Activated CD4-positive, alpha-beta T cell treated with anti-CD3 and anti-CD28 coated beads, Interleukin-2, amount 10 ng/mL, durations not matched to agents 24 days and 14 days (primary cell): ENCODE data around the gene CYP2D6. TPM values are rescaled to one million over a fixed set of nuclear protein-coding genes. Genes with fewer than 3 reads are reported as not detected.
A peak's percentile ranks its signal among the peaks of the same experiment; 100 is the strongest.
"Not testable (repeated sequence)": the region's sequence is repeated elsewhere in the genome, so short reads cannot be mapped to it uniquely, and the experiment has no call there.

Experiments used
- DNase-seq: peaks from one replicate; pipeline ENCODE4 v3.0.0; 2022
- H3K27ac Mint-ChIP-seq: one replicate; pipeline ENCODE4 v1.8.0; 2022; ENCODE audit warnings: mild to moderate bottlenecking, mixed read lengths
- H3K27me3 Mint-ChIP-seq: one replicate; pipeline ENCODE4 v1.8.0; 2022; ENCODE audit warnings: mixed read lengths
- H3K36me3 Mint-ChIP-seq: one replicate; pipeline ENCODE4 v1.8.0; 2022; ENCODE audit warnings: low read depth, mild to moderate bottlenecking, mixed read lengths
- H3K4me1 Mint-ChIP-seq: one replicate; pipeline ENCODE4 v1.8.0; 2021; ENCODE audit warnings: mixed read lengths
- H3K4me3 Mint-ChIP-seq: one replicate; pipeline ENCODE4 v1.8.0; 2022; ENCODE audit warnings: mild to moderate bottlenecking, moderate library complexity, mixed read lengths
- H3K9me3 Mint-ChIP-seq: one replicate; pipeline ENCODE4 v1.8.0; 2021; ENCODE audit warnings: mixed read lengths
- intact Hi-C: fragments of 100-400 bp; cut with micrococcal nuclease; formaldehyde crosslinking; loops from one replicate; pipeline ENCODE4 v1.15.1; 2023
- total RNA-seq: library from RNA; stranded (reverse); gene quantifications from 2 replicates; pipeline ENCODE4 v1.2.3, GENCODE V29; 2022

Gene CYP2D6
- total RNA-seq, 1 donor from 2014 or later, result 4.5 TPM

- H3K27me3 Mint-ChIP-seq, H3K4me1 Mint-ChIP-seq, H3K27ac Mint-ChIP-seq, intact Hi-C loops, DNase-seq, H3K4me3 Mint-ChIP-seq: not testable (repeated sequence)
- Mint-ChIP-seq H3K36me3 (peaks cover 30% of the 10 kb centered on the region), H3K9me3 (peaks cover 13% of the 10 kb centered on the region)
Observed at GRCh38 chr22:42112793-42113192, 17.8 kb downstream of the CYP2D6 start.

GRCh38 chr22:42111798-42112197 lies 18.8 kb downstream of the CYP2D6 start:
- H3K27me3 Mint-ChIP-seq, result no peaks in the 10 kb centered on the region
- intact Hi-C loops, result no loop called here
- no peak overlapping the region for H3K27ac Mint-ChIP-seq

GRCh38 chr22:42108848-42109247 lies 21.8 kb downstream of the CYP2D6 start:
- Mint-ChIP-seq H3K27me3 (no peaks in the 10 kb centered on the region), H3K4me3 (no peak overlapping the region), H3K27ac (no peak overlapping the region), H3K4me1 (no peaks in the 10 kb centered on the region), H3K9me3 (peaks cover 11% of the 10 kb centered on the region), H3K36me3 (peaks cover 19% of the 10 kb centered on the region)
- intact Hi-C loops, result no loop called here
- DNase-seq, result no peak

More at GRCh38 chr22:42111798-42112197, 18.8 kb downstream of the CYP2D6 start:
- peaks cover 24% of the 10 kb centered on the region for H3K36me3 Mint-ChIP-seq
- H3K4me3 Mint-ChIP-seq, result no peak overlapping the region
- no peaks in the 10 kb centered on the region for H3K4me1 Mint-ChIP-seq
- H3K9me3 Mint-ChIP-seq, result peaks cover 13% of the 10 kb centered on the region
- DNase-seq, result no peak

GRCh38 chr22:42104332-42104860 lies 26.2 kb downstream of the CYP2D6 start:
- H3K27ac Mint-ChIP-seq, H3K4me3 Mint-ChIP-seq, H3K4me1 Mint-ChIP-seq, intact Hi-C loops, DNase-seq, H3K27me3 Mint-ChIP-seq: not testable (repeated sequence)
- Mint-ChIP-seq H3K9me3 (peaks cover 15% of the 10 kb centered on the region), H3K36me3 (peaks cover 32% of the 10 kb centered on the region)

- DNase-seq, result no peak
- peaks cover 17% of the 10 kb centered on the region for H3K9me3 Mint-ChIP-seq
- H3K27ac Mint-ChIP-seq, result no peak overlapping the region
- intact Hi-C loops, result no loop called here
- H3K36me3 Mint-ChIP-seq, result peaks cover 36% of the 10 kb centered on the region
- H3K4me1 Mint-ChIP-seq, result no peaks in the 10 kb centered on the region
- no peaks in the 10 kb centered on the region for H3K27me3 Mint-ChIP-seq
- H3K4me3 Mint-ChIP-seq, result no peak overlapping the region
Observed at GRCh38 chr22:42101199-42101598, 29.4 kb downstream of the CYP2D6 start.

- peaks cover 32% of the 10 kb centered on the region for H3K36me3 Mint-ChIP-seq
- H3K27me3 Mint-ChIP-seq, result no peaks in the 10 kb centered on the region
- no peak for DNase-seq
- H3K4me1 Mint-ChIP-seq, result peaks cover 24% of the 10 kb centered on the region
- H3K9me3 Mint-ChIP-seq, result no peaks in the 10 kb centered on the region
- peak overlapping the region; percentile 100 for H3K27ac Mint-ChIP-seq
- intact Hi-C loops, result loop anchor here (2.0 to 5.0 kb wide), 4 partner anchors 29 to 521 kb away; partner anchors contain the start of gene POLDIP3
- H3K4me3 Mint-ChIP-seq, result peak overlapping the region; percentile 94
Observed at GRCh38 chr22:42091455-42091782, 39.2 kb downstream of the CYP2D6 start.

- Mint-ChIP-seq H3K9me3 (no peaks in the 10 kb centered on the region), H3K4me1 (peaks cover 27% of the 10 kb centered on the region), H3K27ac (peak within 1 kb of the TSS; percentile 100), H3K27me3 (no peaks in the 10 kb centered on the region), H3K4me3 (peak within 1 kb of the TSS; percentile 94), H3K36me3 (peaks cover 37% of the 10 kb centered on the region)
- DNase-seq, result peak; percentile 99
- intact Hi-C loops, result loop anchor here (1.0 to 5.0 kb wide), 8 partner anchors 12 to 521 kb away; partner anchors contain the start of genes NAGA, POLDIP3 and SMDT1
Observed at GRCh38 chr22:42090596-42091454, 39.8 kb downstream of the CYP2D6 start, which contains the start of gene NDUFA6. NDUFA6 (minus strand) TSS chr22:42090772; CDS start chr22:42090744, 28 bp downstream.

- Mint-ChIP-seq H3K36me3 (peaks cover 56% of the 10 kb centered on the region), H3K4me3 (no peak overlapping the region), H3K4me1 (peaks cover 23% of the 10 kb centered on the region), H3K27ac (peak overlapping the region; percentile 36), H3K9me3 (no peaks in the 10 kb centered on the region), H3K27me3 (no peaks in the 10 kb centered on the region)
- intact Hi-C loops, result no loop called here
- peak; percentile 52 for DNase-seq
Observed at GRCh38 chr22:42086051-42086450, 44.6 kb downstream of the CYP2D6 start.

GRCh38 chr22:42084874-42085273 lies 45.7 kb downstream of the CYP2D6 start:
- intact Hi-C loops, result no loop called here
- no peaks in the 10 kb centered on the region for H3K9me3 Mint-ChIP-seq
- H3K4me1 Mint-ChIP-seq, result peaks cover 25% of the 10 kb centered on the region
- H3K36me3 Mint-ChIP-seq, result peaks cover 53% of the 10 kb centered on the region
- no peak overlapping the region for H3K27ac Mint-ChIP-seq
- peak; percentile 51 for DNase-seq
- H3K27me3 Mint-ChIP-seq, result no peaks in the 10 kb centered on the region
- no peak overlapping the region for H3K4me3 Mint-ChIP-seq

- H3K4me3 Mint-ChIP-seq, result no peak overlapping the region
- H3K4me1 Mint-ChIP-seq, result peaks cover 28% of the 10 kb centered on the region
- peaks cover 42% of the 10 kb centered on the region for H3K36me3 Mint-ChIP-seq
- H3K9me3 Mint-ChIP-seq, result no peaks in the 10 kb centered on the region
- no peaks in the 10 kb centered on the region for H3K27me3 Mint-ChIP-seq
- no peak overlapping the region for H3K27ac Mint-ChIP-seq
- DNase-seq, result peak; percentile 52
- intact Hi-C loops, result no loop called here
Observed at GRCh38 chr22:42083119-42083518, 47.5 kb downstream of the CYP2D6 start.

- Mint-ChIP-seq H3K36me3 (peaks cover 25% of the 10 kb centered on the region), H3K27me3 (no peaks in the 10 kb centered on the region), H3K9me3 (no peaks in the 10 kb centered on the region), H3K27ac (peak overlapping the region; percentile 93), H3K4me1 (peaks cover 24% of the 10 kb centered on the region), H3K4me3 (peak overlapping the region; percentile 92)
- intact Hi-C loops, result no loop called here
- peak; percentile 77 for DNase-seq
Observed at GRCh38 chr22:42080287-42080686, 50.3 kb downstream of the CYP2D6 start.

- Mint-ChIP-seq H3K4me3 (peak within 1 kb of the TSS; percentile 92), H3K27ac (peak within 1 kb of the TSS; percentile 93), H3K9me3 (no peaks in the 10 kb centered on the region), H3K27me3 (no peaks in the 10 kb centered on the region), H3K4me1 (peaks cover 28% of the 10 kb centered on the region), H3K36me3 (peaks cover 26% of the 10 kb centered on the region)
- intact Hi-C loops, result loop anchor here (1.0 to 10.0 kb wide), 4 partner anchors 9 to 245 kb away; partner anchors contain the start of genes NAGA, NDUFA6, SREBF2 and WBP2NL
- DNase-seq, result peak; percentile 99
Observed at GRCh38 chr22:42079319-42080251, 51.0 kb downstream of the CYP2D6 start, which contains the start of gene SMDT1. SMDT1 (plus strand) TSS chr22:42079700; CDS start chr22:42079769, 69 bp downstream.
